B cell (primary cell): ENCODE measurements around the gene CREB5.

Experiments
- EZH2 ChIP-seq: IDR thresholded peaks from 2 replicates; pipeline ENCODE4 v1.6.1; 2012; ENCODE audit warnings: borderline replicate concordance, low read depth, mild to moderate bottlenecking, moderate library complexity, low read length; ENCODE audit not compliant: insufficient read depth, poor library complexity, severe bottlenecking
- TF ChIP-seq, protein P1 (sequence below): fragments of 200-600 bp; IDR thresholded peaks from one replicate; pipeline ENCODE4 v1.8.0; 2022; ENCODE audit warnings: antibody characterized with exemption, mild to moderate bottlenecking

DNA sequence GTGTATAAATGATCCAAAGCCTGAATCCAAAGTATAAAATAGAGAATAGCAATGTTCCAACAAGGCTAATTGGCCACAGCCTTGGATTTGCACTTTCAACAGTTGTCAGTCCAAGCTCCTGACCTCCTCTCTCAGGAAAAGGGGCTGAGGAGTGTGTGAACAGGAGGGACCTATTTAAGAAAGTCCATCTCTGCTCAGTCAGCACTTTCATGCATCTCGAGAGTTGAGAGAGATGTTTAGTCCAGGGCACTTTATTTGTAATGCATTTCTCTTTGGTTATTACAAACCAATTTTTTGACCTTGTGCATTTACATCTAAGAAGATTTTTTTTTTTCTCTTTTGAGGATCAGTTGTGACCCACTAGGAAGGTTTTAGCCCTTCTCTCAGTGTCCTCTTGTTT is 244.2 kb downstream of the CREB5 start:
- TF ChIP-seq, protein P1, sequence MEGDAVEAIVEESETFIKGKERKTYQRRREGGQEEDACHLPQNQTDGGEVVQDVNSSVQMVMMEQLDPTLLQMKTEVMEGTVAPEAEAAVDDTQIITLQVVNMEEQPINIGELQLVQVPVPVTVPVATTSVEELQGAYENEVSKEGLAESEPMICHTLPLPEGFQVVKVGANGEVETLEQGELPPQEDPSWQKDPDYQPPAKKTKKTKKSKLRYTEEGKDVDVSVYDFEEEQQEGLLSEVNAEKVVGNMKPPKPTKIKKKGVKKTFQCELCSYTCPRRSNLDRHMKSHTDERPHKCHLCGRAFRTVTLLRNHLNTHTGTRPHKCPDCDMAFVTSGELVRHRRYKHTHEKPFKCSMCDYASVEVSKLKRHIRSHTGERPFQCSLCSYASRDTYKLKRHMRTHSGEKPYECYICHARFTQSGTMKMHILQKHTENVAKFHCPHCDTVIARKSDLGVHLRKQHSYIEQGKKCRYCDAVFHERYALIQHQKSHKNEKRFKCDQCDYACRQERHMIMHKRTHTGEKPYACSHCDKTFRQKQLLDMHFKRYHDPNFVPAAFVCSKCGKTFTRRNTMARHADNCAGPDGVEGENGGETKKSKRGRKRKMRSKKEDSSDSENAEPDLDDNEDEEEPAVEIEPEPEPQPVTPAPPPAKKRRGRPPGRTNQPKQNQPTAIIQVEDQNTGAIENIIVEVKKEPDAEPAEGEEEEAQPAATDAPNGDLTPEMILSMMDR = no peak
- TF ChIP-seq EZH2 = no peak
